Upper lobe of right lung (tissue), 1 donor: ENCODE data around the gene PPP1R16B. TPM values are rescaled to one million over a fixed set of nuclear protein-coding genes. Genes with fewer than 3 reads are reported as not detected.
A peak's percentile ranks its signal among the peaks of the same experiment; 100 is the strongest.
"Not testable (repeated sequence)": the region's sequence is repeated elsewhere in the genome, so short reads cannot be mapped to it uniquely, and the experiment has no call there.

Experiments used
- ATAC-seq: fragments of 200-7000 bp; cut with Tn5 transposase; one replicate; pipeline ENCODE4 v1.9.1; 2020; ENCODE audit warnings: mild to moderate bottlenecking, moderate library complexity
- DNase-seq: peaks from one replicate; pipeline ENCODE4 v3.0.0-alpha.2; 2020
- H3K27ac ChIP-seq: fragments of 200-600 bp; one replicate; pipeline ENCODE4 v1.8.0; 2022
- H3K27me3 ChIP-seq: fragments of 200-600 bp; one replicate; pipeline ENCODE4 v1.8.0; 2022; ENCODE audit warnings: mild to moderate bottlenecking
- H3K36me3 ChIP-seq: fragments of 200-600 bp; one replicate; pipeline ENCODE4 v1.8.0; 2022
- H3K4me1 ChIP-seq: fragments of 200-600 bp; one replicate; pipeline ENCODE4 v1.8.0; 2022
- H3K4me3 ChIP-seq: fragments of 200-600 bp; one replicate; pipeline ENCODE4 v1.8.0; 2022; ENCODE audit warnings: mild to moderate bottlenecking
- H3K9me3 ChIP-seq: fragments of 200-600 bp; one replicate; pipeline ENCODE4 v1.8.0; 2022
- intact Hi-C: fragments of 100-400 bp; cut with DNase I; formaldehyde crosslinking; loops from one replicate; pipeline ENCODE4 v1.11.0; 2022
- total RNA-seq: library from RNA; stranded (reverse); fragmentation: NEBNext Ultra II Directional; extraction: Animal tissue kit (Norgen Biotek cat#: 25700); gene quantifications from one replicate; pipeline ENCODE4 v1.2.1, GENCODE V29; 2021
- TF ChIP-seq, protein P1 (sequence below): fragments of 200-600 bp; IDR thresholded peaks from one replicate; pipeline ENCODE4 v1.8.0; 2022; ENCODE audit warnings: antibody characterized with exemption
- donor health status: DM: no; HTN: yes; CAD: no; lungs with severe emphysema.

The PPP1R16B gene
- total RNA-seq, 1 donor from 2014 or later: 22.1 TPM

DNA sequence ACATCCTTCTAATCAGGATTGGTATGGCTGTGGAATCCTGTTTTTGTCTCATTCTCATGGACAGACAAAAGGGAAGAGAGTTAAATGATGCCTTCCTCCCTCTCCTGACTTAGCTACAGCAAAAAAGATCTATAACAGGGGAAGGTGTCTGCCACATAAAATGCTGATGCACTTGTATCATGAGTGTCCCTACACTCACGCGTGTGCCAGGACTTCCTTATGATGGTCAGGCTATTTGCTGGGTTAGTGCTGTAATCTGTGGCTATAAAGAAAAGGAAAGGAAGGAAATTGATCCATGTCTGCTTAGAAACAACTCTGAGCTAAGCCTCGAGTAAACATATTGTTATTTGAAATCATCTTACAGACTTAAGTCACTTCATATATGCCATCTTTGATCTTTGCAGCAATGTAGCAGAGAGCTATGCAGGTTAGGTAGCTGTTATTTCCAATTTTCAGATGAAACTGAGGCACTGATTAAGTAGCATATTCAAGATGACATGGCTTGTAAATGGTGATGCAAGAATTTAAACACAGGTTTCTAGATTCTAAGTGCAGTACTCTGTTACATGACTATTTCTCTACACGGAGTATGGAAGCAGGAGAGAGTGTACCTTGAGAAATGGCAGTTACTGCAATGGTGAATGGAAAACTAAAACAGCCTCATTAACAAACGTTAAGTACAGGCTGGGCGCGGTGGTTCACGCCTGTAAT, 148.3 kb downstream of the PPP1R16B start:
- TF ChIP-seq, protein P1, sequence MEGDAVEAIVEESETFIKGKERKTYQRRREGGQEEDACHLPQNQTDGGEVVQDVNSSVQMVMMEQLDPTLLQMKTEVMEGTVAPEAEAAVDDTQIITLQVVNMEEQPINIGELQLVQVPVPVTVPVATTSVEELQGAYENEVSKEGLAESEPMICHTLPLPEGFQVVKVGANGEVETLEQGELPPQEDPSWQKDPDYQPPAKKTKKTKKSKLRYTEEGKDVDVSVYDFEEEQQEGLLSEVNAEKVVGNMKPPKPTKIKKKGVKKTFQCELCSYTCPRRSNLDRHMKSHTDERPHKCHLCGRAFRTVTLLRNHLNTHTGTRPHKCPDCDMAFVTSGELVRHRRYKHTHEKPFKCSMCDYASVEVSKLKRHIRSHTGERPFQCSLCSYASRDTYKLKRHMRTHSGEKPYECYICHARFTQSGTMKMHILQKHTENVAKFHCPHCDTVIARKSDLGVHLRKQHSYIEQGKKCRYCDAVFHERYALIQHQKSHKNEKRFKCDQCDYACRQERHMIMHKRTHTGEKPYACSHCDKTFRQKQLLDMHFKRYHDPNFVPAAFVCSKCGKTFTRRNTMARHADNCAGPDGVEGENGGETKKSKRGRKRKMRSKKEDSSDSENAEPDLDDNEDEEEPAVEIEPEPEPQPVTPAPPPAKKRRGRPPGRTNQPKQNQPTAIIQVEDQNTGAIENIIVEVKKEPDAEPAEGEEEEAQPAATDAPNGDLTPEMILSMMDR: no peak
- Histone ChIP-seq H3K9me3 (no peaks in the 10 kb centered on the region), H3K27ac (no peak overlapping the region), H3K4me3 (no peak overlapping the region), H3K36me3 (no peaks in the 10 kb centered on the region), H3K27me3 (no peaks in the 10 kb centered on the region), H3K4me1 (no peaks in the 10 kb centered on the region)
- intact Hi-C loops: no loop called here
- ATAC-seq: no peak
- DNase-seq: no peak

DNA sequence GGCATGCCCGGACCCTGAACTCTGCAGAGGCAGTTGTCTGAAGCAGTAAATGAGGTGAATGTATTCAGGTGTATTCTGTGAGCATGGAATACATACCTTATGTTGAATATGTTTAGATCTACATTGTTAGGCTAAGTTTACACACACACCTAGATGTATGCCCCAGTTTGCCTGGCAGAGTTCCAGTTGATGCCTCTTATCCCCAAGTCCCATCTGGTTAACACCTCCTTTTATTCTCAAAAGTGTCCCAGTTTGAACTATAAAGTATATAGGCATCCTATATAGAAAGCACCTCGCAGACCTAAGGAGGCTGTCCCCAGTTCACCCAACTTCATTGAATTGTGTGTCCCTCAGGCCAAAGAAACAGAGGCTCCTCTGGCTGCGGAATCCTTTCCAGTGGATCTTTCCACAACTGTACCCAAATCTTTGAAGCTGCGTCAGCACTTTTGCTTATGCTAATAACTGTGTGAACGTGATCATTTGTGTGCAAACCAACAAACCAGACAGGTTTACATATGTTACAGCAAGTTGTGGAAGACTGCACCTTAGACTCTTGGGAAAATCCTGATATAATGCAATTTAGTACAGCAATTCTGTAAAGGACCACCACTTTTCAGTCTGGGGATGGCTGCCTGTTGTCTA, 151.9 kb downstream of the PPP1R16B start:
- Histone ChIP-seq H3K27me3 (no peaks in the 10 kb centered on the region), H3K9me3 (no peaks in the 10 kb centered on the region), H3K36me3 (no peaks in the 10 kb centered on the region), H3K4me3 (no peak overlapping the region), H3K27ac (no peak overlapping the region), H3K4me1 (no peaks in the 10 kb centered on the region)
- no peak for DNase-seq
- TF ChIP-seq, protein P1: no peak
- intact Hi-C loops: no loop called here
- ATAC-seq: no peak

DNA sequence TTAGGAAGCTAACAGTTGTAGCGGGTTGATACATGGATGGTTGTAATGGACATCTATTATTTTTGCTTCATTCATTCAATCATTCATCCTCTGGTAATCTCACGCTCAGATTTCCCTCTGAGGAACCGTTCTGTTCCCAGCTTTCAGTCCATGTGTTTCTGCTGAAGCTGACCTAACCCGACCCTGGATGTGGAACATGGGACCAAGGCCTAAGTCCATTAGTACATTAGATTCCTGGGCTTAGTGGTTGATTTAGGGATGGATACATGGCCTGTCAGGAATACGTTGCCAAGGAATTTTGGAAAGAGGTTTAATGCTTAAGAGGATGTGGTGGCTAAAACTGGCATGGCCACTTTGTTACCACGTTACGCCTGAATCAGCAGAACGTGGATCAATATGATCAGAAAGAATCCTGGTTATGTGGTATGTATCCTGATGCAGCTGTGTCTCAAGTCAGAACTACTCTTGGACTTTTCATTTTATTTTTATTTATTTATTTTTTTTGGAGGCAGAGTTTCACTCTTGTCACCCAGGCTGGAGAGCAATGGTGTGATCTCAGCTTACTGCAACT, 152.5 kb downstream of the PPP1R16B start:
- TF ChIP-seq, protein P1: no peak
- ATAC-seq (no peak), DNase-seq (no peak)
- H3K4me1 ChIP-seq: peaks cover 2% of the 10 kb centered on the region
- H3K36me3 ChIP-seq: no peaks in the 10 kb centered on the region
- H3K9me3 ChIP-seq: no peaks in the 10 kb centered on the region
- no peak overlapping the region for H3K4me3 ChIP-seq
- no peaks in the 10 kb centered on the region for H3K27me3 ChIP-seq
- H3K27ac ChIP-seq: no peak overlapping the region
- intact Hi-C loops: no loop called here

DNA sequence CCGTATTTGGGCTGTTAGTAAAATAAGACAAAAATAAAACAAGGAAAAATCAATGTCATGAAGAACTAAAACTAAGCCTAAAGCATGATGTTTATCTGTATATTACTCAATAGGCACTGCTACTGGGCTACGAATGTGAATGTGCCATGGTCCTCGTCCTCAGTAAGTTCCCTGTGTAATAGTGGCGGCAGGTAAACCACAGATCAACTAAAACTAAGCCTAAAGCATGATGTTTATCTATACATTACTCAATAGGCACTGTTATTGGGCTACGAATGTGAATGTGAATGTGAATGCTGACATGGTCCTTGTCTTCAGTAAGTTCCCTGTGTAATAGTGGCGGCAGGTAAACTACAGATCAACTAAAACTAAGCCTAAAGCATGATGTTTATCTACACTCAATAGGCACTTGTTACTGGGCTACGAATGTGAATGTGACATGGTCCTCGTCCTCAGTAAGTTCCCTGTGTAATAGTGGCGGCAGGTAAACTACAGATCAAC, 154.7 kb downstream of the PPP1R16B start:
- H3K4me3 ChIP-seq, DNase-seq, H3K27ac ChIP-seq, H3K36me3 ChIP-seq, H3K4me1 ChIP-seq, intact Hi-C loops, ATAC-seq, H3K27me3 ChIP-seq, H3K9me3 ChIP-seq: not testable (repeated sequence)

DNA sequence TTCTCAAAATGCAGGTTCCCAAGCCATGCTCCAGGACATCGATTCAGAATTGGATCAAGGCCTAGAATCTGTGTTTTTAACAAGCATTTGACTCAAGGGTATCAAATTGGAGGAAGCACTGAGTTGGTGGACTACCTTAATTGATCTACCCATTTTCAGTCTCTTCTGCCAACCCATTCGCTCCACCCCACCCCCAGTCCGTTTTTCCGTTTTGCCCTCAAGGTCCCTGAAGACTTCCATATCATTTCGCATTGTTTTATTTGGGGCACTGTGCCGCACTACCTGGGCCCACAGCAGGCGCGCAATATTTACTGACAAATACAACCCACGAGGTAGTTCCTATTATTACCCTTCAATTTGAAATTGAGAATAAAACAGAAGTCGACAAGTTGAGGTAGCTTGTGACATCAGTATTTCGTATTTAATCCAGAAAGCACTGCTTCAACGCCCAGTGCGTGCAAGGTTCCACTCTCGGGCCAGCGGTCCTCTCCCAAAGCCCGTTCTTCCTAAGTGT, 156.1 kb downstream of the PPP1R16B start:
- DNase-seq (no peak), ATAC-seq (no peak)
- no peaks in the 10 kb centered on the region for H3K27me3 ChIP-seq
- H3K9me3 ChIP-seq: no peaks in the 10 kb centered on the region
- H3K36me3 ChIP-seq: no peaks in the 10 kb centered on the region
- intact Hi-C loops: no loop called here
- peaks cover 6% of the 10 kb centered on the region for H3K4me1 ChIP-seq
- TF ChIP-seq, protein P1: no peak
- H3K4me3 ChIP-seq: peak overlapping the region; percentile 97
- peak overlapping the region; percentile 92 for H3K27ac ChIP-seq
